PC-9 (cell line): Measurements from ENCODE around the gene TCEANC2.

Experiments used
- EZH2 ChIP-seq: fragments of 200-600 bp; sonication (generic); IDR thresholded peaks from 2 replicates; pipeline ENCODE4 v1.8.0; 2017; ENCODE audit warnings: antibody characterized with exemption, low read depth
- TF ChIP-seq, protein P1 (sequence below): fragments of 200-600 bp; sonication (generic); conservative IDR thresholded peaks from 2 replicates; pipeline ENCODE4 v1.6.1; 2017; ENCODE audit warnings: mixed run types, antibody characterized with exemption, mild to moderate bottlenecking, moderate library complexity

DNA sequence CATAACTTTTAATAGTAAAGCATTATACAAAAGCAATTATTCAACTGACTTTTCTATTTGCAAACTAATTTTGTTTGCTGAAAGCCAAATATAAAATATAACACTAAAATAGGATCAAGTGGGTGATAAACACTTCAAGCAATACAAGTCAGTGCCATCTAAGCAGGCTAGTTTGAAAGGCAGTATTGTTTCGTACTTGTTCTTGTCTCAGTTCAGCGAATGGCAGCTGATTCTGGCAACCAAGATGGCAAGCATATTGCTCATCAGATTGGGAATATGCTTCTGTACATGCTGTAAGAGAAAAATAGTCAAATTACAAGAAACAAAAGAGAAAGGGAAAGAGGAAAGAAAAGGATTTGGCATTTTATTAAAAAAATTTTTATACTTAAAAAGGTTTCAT lies 7.9 kb upstream of the TCEANC2 start:
- TF ChIP-seq, protein P1, sequence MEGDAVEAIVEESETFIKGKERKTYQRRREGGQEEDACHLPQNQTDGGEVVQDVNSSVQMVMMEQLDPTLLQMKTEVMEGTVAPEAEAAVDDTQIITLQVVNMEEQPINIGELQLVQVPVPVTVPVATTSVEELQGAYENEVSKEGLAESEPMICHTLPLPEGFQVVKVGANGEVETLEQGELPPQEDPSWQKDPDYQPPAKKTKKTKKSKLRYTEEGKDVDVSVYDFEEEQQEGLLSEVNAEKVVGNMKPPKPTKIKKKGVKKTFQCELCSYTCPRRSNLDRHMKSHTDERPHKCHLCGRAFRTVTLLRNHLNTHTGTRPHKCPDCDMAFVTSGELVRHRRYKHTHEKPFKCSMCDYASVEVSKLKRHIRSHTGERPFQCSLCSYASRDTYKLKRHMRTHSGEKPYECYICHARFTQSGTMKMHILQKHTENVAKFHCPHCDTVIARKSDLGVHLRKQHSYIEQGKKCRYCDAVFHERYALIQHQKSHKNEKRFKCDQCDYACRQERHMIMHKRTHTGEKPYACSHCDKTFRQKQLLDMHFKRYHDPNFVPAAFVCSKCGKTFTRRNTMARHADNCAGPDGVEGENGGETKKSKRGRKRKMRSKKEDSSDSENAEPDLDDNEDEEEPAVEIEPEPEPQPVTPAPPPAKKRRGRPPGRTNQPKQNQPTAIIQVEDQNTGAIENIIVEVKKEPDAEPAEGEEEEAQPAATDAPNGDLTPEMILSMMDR = no peak
- no peak for TF ChIP-seq EZH2
